Hepatocyte (in vitro differentiated cells): ENCODE results near the gene SPATA21.

Experiments
- EZH2 ChIP-seq: fragments of 200-600 bp; sonication (generic); IDR thresholded peaks from 2 replicates; pipeline ENCODE4 v1.6.1; 2016; ENCODE audit warnings: antibody characterized with exemption, mild to moderate bottlenecking, borderline replicate concordance
- EZH2phosphoT487 ChIP-seq: fragments of 200-600 bp; sonication (generic); IDR thresholded peaks from one replicate; pipeline ENCODE4 v1.6.1; 2018; ENCODE audit warnings: antibody characterized with exemption, mild to moderate bottlenecking, low read depth, moderate library complexity; ENCODE audit not compliant: unreplicated experiment, severe bottlenecking
- TF ChIP-seq, protein P1 (sequence below): fragments of 200-600 bp; sonication (generic); IDR thresholded peaks from 2 replicates; pipeline ENCODE4 v1.5.1; 2016; ENCODE audit warnings: antibody characterized with exemption, mild to moderate bottlenecking; ENCODE audit not compliant: poor library complexity

DNA sequence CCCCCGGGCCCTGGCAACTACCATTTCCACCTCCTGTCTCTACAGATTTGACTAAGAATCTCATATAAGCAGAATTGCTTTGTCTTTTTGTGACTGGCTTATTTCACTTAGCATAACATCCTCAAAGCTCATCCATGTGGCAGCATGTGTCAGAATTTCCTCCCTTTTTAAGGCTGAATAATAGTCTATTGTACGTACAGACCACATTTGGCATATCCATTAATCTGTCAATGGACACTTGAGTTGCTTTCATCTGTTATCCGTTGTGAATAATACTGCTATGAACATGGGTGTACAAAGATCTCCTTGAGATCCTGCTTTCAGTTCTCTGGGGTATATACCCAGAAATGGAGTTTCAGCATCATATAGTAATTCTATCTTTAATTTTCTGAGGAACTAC lies 24.0 kb downstream of the SPATA21 start:
- TF ChIP-seq EZH2, result no peak
- TF ChIP-seq, protein P1, sequence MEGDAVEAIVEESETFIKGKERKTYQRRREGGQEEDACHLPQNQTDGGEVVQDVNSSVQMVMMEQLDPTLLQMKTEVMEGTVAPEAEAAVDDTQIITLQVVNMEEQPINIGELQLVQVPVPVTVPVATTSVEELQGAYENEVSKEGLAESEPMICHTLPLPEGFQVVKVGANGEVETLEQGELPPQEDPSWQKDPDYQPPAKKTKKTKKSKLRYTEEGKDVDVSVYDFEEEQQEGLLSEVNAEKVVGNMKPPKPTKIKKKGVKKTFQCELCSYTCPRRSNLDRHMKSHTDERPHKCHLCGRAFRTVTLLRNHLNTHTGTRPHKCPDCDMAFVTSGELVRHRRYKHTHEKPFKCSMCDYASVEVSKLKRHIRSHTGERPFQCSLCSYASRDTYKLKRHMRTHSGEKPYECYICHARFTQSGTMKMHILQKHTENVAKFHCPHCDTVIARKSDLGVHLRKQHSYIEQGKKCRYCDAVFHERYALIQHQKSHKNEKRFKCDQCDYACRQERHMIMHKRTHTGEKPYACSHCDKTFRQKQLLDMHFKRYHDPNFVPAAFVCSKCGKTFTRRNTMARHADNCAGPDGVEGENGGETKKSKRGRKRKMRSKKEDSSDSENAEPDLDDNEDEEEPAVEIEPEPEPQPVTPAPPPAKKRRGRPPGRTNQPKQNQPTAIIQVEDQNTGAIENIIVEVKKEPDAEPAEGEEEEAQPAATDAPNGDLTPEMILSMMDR, result no peak
- TF ChIP-seq EZH2phosphoT487, result no peak
